NCI-H510A treated with DMSO at 0.1 percent for 48 hours (cell line): ENCODE measurements around the gene ANO10.
"Not testable (repeated sequence)": the region's sequence is repeated elsewhere in the genome, so short reads cannot be mapped to it uniquely, and the experiment has no call there.

Experiments
- DNase-seq: peaks from one replicate; lab custom pipeline; 2025; lab: John Stamatoyannopoulos, UW

Gene ANO10

DNA sequence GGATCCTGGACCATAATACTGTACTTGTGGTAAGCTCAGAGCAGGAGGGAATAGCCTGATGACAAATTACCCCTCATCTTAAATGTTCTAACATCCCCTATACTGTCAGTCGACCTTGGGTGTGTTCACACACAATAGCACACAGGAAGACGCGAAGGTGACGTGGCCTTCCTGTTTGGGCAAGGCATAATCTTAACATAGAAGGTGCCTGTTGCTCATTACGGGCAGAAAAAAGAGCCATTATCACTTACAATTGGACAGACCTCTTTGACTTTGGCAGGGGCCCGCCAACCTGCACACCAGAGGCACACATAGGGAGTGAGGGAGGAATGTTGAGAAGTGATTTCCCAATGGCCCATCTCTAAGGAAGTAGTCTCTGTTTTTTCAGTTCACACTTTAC is 144.2 kb downstream of the ANO10 start:
- DNase-seq = no peak

- DNase-seq = no peak
Observed at GRCh38 chr3:43473737-43474136, 148.1 kb downstream of the ANO10 start.

GRCh38 chr3:43473244-43473643 is 148.6 kb downstream of the ANO10 start:
- DNase-seq = no peak

GRCh38 chr3:43468133-43468532 is 153.7 kb downstream of the ANO10 start:
- DNase-seq = no peak

DNA sequence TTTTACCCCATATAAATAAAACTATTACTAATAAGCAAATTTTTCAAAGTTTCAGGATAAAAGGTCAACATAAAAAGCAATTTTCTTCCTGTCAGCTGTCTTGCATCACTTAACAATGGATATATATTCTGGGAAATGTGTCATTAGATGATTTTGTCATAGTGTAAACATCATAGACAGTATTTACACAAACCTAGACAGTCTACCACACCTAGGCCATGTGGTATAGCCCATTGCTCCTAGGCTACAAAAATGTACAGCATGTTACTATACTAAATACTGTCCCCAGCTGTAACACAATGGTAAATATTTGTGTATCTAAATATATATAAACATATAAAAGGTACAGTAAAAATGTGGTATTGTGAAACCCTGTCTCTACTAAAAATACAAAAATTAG is 156.7 kb downstream of the ANO10 start:
- no peak for DNase-seq

GRCh38 chr3:43462566-43462965 is 159.2 kb downstream of the ANO10 start:
- not testable (repeated sequence) for DNase-seq

DNA sequence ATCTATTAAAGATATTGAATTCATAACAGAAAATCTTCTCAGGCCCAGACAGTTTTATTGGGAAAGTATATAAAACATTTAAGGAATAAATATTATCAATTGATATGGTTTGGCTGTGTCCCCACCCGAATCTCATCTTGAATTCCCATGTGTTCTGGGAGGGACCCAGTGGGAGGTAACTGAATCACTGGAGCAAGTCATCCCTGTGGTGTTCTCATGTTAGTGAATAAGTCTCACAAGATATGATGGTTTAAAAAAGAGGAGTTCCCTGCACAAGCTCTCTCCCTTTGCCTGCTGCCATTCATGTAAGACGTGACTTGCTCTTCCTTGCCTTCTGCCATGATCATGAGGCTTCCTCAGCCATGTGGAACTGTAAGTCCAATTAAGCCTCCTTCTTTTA is 160.5 kb downstream of the ANO10 start:
- no peak for DNase-seq

DNA sequence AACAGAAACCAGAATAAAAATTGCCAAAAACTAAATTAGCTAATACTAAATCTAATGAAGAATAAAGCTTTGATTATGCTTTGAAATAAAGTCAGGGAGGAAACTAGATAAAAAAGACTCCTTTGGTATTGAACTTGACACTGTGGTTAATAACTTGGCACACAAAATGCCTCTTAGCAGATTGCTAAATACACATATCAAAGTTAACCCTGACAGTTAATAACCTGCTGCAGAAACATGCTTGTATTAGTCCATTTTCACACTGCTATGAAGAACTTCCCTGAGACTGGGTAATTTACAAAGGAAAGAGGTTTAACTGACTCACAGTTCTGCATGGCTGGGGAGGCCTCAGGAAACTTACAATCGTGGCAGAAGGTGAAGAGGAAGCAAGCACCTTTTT is 164.8 kb downstream of the ANO10 start:
- DNase-seq = not testable (repeated sequence)

- DNase-seq = no peak
Observed at GRCh38 chr3:43455233-43455632, 166.6 kb downstream of the ANO10 start.

GRCh38 chr3:43453981-43454380 is 167.8 kb downstream of the ANO10 start:
- no peak for DNase-seq

- DNase-seq = no peak
Observed at GRCh38 chr3:43451670-43452254, 170.0 kb downstream of the ANO10 start.

GRCh38 chr3:43448098-43448497 is 173.7 kb downstream of the ANO10 start:
- DNase-seq = no peak

GRCh38 chr3:43445820-43446219 is 176.0 kb downstream of the ANO10 start:
- no peak for DNase-seq

- DNase-seq = no peak
Observed at GRCh38 chr3:43442872-43443395, 178.9 kb downstream of the ANO10 start.

DNA sequence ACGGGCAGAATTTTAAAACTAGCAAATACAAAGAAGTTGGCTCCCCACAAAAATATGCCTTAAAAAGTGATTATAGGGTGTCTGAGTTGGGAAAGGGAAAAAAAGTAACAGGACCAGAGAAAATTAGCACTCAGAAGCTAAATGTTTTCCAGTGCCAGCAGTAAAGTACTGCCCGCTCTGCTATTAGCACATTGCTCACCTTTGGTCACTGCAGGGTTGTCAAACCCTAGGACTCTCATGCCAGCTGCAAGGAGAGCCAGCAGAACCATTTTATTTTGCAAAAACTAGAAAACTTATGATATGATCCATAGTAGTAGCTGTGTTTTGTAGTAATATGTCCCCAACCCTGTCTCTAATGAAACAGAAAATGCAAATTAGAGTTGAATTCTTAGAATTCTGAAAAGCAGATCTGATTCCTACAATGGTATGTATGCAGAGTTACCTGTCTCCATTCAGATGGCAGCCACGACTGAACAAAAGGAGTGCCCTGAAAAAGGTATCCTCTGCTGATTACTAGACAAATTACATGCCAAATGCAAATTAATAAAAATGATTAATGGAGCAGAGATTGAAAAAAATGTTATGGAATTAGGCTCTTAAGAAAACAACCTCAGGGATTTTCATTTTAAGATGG is 185.2 kb downstream of the ANO10 start:
- DNase-seq = no peak

DNA sequence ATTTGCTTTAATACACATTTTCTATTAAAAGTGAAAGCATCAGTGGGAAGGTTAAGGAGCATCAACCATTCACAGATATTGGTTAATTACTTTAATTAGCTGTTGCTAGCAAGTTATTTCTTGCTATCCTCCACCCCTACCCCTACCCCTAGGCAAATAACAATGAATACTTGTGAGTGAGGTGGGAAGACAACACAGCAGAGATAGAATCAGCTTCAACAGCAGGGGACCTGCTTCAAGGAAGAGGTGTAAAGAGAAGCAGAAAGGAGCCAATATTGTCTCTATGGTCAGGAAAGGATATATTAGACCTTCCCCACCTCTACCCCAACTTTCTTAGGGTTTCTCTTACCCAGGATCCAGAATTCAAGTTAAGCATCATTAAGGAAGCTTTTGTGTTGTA is 186.1 kb downstream of the ANO10 start:
- DNase-seq = no peak

GRCh38 chr3:43434431-43434830 is 187.4 kb downstream of the ANO10 start:
- DNase-seq = no peak

- DNase-seq = peak; percentile 14
Observed at GRCh38 chr3:43432462-43432861, 189.3 kb downstream of the ANO10 start.

DNA sequence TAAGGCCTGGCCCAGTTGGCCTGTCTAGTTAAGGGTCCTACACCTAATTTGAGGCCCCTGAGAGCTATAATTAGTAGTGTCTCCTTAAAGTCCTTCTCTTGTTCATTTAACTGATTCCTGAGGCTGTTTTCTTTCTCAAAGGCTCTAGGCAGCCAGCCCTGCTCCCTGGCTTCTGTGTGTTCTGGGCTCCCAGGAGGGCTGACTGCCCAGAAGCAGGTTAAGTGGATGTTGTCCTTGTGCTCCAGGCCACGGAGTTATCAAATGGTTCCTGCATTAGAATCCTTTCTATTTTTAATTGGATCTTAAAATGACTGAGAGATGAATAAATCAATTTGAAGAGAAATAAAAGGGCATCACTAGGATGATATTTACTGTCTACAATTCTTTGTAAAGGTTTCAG is 195.4 kb downstream of the ANO10 start:
- DNase-seq = no peak

- no peak for DNase-seq
Observed at GRCh38 chr3:43425829-43426228, 196.0 kb downstream of the ANO10 start.

- no peak for DNase-seq
Observed at GRCh38 chr3:43423639-43424038, 198.2 kb downstream of the ANO10 start.

GRCh38 chr3:43423142-43423541 is 198.7 kb downstream of the ANO10 start:
- DNase-seq = no peak

DNA sequence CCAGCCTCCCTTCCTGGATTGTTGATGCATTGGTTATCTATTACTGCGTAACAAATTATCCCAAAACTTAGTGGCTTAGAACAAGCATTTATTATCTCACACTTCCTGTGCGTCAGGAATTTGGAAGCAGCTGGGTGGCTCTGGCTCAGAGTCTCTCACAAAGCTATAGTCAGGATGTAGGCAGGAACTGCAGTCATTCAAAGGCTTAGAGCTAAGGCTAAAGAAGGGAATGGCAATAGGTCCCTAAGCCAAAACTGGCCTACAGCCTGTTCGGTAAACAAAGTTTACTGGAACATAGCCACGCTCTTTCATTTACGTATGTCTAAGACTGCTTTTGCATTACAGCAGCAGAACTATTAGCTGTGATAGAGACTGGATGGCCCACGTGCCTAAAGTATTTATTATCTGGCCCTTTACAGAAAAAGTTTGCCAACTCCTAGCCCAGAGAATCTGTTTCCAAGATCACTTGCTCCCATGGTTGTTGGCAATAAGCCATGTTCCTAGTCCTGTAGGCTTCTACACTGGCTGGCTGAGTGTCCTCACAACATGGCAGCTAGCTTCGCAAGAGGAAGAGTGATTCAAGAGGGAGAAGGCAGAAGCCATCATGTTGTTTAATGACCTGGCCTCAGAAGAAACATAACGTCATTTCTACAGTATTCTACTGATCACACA is 203.1 kb downstream of the ANO10 start:
- DNase-seq = no peak
